ENCODE measurements around the gene DYSF. TPM values are rescaled to one million over a fixed set of nuclear protein-coding genes. Genes with fewer than 3 reads are reported as not detected.

The DYSF gene
- total RNA-seq, 1 experiment from 2014 or later, result 5.5 TPM

GRCh38 chr2:71735676-71736075 lies 282.3 kb downstream of the DYSF start:
- Mint-ChIP-seq H3K9me3 (peaks cover 2 to 8% of the 10 kb centered on the region in 2 experiments; a peak in 1 of 5 replicates), H3K36me3 (ENCODE audit: insufficient read depth in 1 of 3, low read depth in 3 of 3) (no peaks in the 10 kb centered on the region; a peak in 1 of 7 replicates), H3K27me3 (ENCODE audit: low read depth) (peaks cover 11% of the 10 kb centered on the region), H3K4me3 (no peak overlapping the region), H3K27ac (no peak overlapping the region), H3K4me1 (no peaks in the 10 kb centered on the region)
- H2AFZ ChIP-seq (ENCODE audit: low read length), result no peak overlapping the region
- H2BK12ac ChIP-seq (ENCODE audit: insufficient read length, low read depth, low read length), result no peak overlapping the region
- H3K27ac ChIP-seq (ENCODE audit: insufficient read length, low read depth, low read length), result no peak overlapping the region
- H3K23me2 ChIP-seq (ENCODE audit: insufficient read length, low read depth, low read length, poor library complexity, severe bottlenecking), result no peaks in the 10 kb centered on the region
- no peak overlapping the region for H3K23ac ChIP-seq (ENCODE audit: insufficient read length, low read depth, low read length)
- H2BK5ac ChIP-seq (ENCODE audit: insufficient read length, low read length), result no peak overlapping the region
- H3K4me1 ChIP-seq (ENCODE audit: insufficient read depth, low read length), result no peaks in the 10 kb centered on the region
- H3K9ac ChIP-seq (ENCODE audit: extremely low read depth, insufficient read length, low read length), result no peak overlapping the region
- H4K8ac ChIP-seq (replicated peaks; ENCODE audit: insufficient read length, low read depth, low read length), result no peak overlapping the region
- no peaks in the 10 kb centered on the region for H3K27me3 ChIP-seq (ENCODE audit: insufficient read depth, low read length)
- WGBS (ENCODE audit: extremely low coverage, insufficient read length, low lambda C conversion rate), result no CpG with 5 or more reads among the region's 1 CpG
- no peak overlapping the region for H4K91ac ChIP-seq (ENCODE audit: insufficient read length, low read depth, low read length)
- no peaks in the 10 kb centered on the region for H3K79me1 ChIP-seq (ENCODE audit: insufficient read depth, low read depth, low read length, poor library complexity, severe bottlenecking)
- H3K79me2 ChIP-seq (ENCODE audit: insufficient read depth, low read length), result no peaks in the 10 kb centered on the region
- DNase-seq, result no peak
- no peak overlapping the region for H4K5ac ChIP-seq (ENCODE audit: insufficient read length, low read depth, low read length)
- H3T11ph ChIP-seq (ENCODE audit: low read length), result no peak overlapping the region
- no peaks in the 10 kb centered on the region for H4K20me1 ChIP-seq (ENCODE audit: control insufficient read depth, insufficient read depth, insufficient read length)
- H3K9me3 ChIP-seq (ENCODE audit: control insufficient read depth, low read depth, low read length), result no peaks in the 10 kb centered on the region
- no peak overlapping the region for H2BK15ac ChIP-seq (ENCODE audit: low read depth, low read length)
- no peak overlapping the region for H3K18ac ChIP-seq (ENCODE audit: insufficient read length, low read depth, low read length)
- TF ChIP-seq CTCF (conservative IDR thresholded peaks at IDR 0.05), result no peak
- no peak overlapping the region for H3K14ac ChIP-seq (ENCODE audit: insufficient read depth, low read length)
- H3K4ac ChIP-seq (ENCODE audit: low read depth, low read length), result no peak overlapping the region
- no peak overlapping the region for H2AK5ac ChIP-seq (ENCODE audit: insufficient read length, low read length)
- no peak overlapping the region for H2BK20ac ChIP-seq (ENCODE audit: low read depth, low read length, poor library complexity, severe bottlenecking)
- H3K56ac ChIP-seq (ENCODE audit: insufficient read length, low read depth, low read length), result no peak overlapping the region
- no peak overlapping the region for H3K4me2 ChIP-seq (ENCODE audit: insufficient read depth, insufficient read length, low read length)
- H2BK120ac ChIP-seq (ENCODE audit: low read depth, low read length, poor library complexity, severe bottlenecking), result no peak overlapping the region

Other genes starting within 250 kb of the DYSF start
- gene PAIP2B, start 226.5 kb upstream of the DYSF start, total RNA-seq (2021), result 16.8 and 17.7 TPM in 2 replicates
- 141 and 146 TPM in 2 replicates for gene ZNF638, start 121.8 kb upstream of the DYSF start, total RNA-seq (2021)

Measured in H9 (cell line).